Retinal pigment epithelial cell (primary cell): ENCODE measurements around the gene CCP110.

Experiments
- DNase-seq: peaks from one replicate; pipeline ENCODE4 v3.0.0-alpha.2; 2010; ENCODE audit warnings: low read depth
- H3K4me3 ChIP-seq: 2 replicates; pipeline ENCODE4 v1.5.1; 2011; ENCODE audit warnings: mild to moderate bottlenecking, low read length, control low read depth, moderate library complexity
- CTCF ChIP-seq: conservative IDR thresholded peaks from 2 replicates; pipeline ENCODE4 v1.5.1; 2011; ENCODE audit warnings: low read depth, low read length, control low read depth, inconsistent platforms

CCP110 gene

DNA sequence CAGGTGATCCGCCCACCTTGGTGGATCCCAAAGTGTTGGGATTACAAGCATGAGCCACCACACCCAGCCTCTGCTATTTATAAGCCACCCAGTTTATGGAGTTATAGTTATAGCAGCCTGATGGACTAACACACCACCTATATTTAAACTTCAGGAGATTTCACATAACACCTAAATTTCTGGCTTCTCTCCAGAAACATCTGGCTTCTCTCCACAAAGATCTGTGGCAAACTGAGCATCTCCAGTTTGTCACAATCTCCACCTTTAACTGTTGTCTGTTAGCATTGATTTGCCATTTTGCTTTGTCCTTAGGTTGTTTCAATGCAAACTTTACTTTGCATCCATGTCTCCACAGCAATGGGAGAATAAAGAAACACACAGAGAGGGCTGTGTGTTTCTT lies 41.5 kb upstream of the CCP110 start:
- no peak for TF ChIP-seq CTCF
- DNase-seq = no peak
- H3K4me3 ChIP-seq = no peak overlapping the region

- TF ChIP-seq CTCF = no peak
- DNase-seq = no peak
- no peak overlapping the region for H3K4me3 ChIP-seq
Observed at GRCh38 chr16:19484096-19484495, 39.6 kb upstream of the CCP110 start.

GRCh38 chr16:19485611-19486010 lies 38.1 kb upstream of the CCP110 start:
- H3K4me3 ChIP-seq = no peak overlapping the region
- no peak for DNase-seq
- TF ChIP-seq CTCF = no peak

- TF ChIP-seq CTCF = no peak
- DNase-seq = no peak
- no peak overlapping the region for H3K4me3 ChIP-seq
Observed at GRCh38 chr16:19486051-19486450, 37.7 kb upstream of the CCP110 start.

DNA sequence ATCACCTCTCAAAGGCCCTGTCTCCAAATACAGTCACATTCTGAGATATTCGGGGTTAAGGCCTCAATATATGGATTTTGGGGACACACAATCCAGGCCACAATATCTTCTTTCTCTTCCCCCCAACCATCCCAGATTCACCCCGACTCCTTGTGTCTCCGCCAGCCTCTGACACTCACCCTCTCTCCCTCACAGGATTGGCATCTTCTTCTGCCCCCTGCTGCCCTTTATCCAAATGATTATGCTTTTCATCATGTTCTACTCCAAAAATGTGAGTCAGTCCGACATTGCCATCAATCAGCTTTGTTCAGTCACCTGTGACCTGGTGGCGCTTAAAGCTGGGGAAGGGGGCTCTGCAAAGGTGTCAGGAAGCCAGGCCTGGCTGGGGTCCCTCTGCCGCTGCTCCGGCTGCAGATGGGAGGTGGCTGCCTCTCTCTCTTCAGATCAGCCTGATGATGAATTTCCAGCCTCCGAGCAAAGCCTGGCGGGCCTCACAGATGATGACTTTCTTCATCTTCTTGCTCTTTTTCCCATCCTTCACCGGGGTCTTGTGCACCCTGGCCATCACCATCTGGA lies 36.9 kb upstream of the CCP110 start:
- peak; percentile 16 for TF ChIP-seq CTCF
- DNase-seq = no peak

DNA sequence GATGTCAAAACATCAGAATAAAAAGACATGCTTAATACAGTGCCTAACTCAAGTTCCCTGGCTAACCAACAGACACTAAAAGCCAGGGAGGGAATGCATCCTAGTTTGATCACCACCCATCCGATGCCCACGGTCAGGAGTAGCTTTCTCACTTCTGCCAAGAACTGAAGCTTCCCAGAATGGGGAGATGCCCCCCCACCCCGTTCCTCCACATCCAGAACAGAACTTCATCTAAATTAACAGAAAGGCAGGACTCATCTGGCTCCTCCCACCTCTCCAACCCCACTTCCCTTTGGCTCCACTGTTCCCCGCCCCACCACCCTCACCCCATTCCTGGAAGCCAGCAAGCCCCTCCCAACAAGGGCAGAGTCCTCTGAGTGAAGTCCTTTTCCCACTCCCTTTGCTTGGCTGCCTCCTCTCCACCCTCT lies 35.5 kb upstream of the CCP110 start:
- H3K4me3 ChIP-seq = no peak overlapping the region
- TF ChIP-seq CTCF = no peak
- DNase-seq = no peak

More for the DNA sequence above, 36.9 kb upstream of the CCP110 start:
- no peak overlapping the region for H3K4me3 ChIP-seq

DNA sequence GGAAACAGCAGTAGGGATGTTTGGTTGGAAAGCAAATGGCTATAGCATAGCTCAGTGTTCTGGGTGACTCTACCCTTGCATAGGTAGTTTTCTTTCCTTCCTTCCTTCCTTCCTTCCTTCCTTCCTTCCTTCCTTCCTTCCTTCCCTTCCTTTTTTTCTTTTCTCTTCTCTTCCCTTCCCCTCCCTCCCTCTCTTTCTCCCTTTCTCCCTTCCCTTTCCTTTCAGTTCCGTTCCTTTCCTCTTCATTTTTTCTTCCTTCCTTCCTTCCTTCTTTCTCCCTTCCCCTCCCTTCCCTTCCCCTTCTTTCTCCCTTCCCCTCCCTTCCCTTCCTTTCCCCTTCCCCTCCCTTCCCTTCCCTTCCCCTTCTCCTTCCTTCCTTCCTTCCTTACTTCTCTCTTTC lies 33.1 kb upstream of the CCP110 start:
- no peak for DNase-seq
- no peak overlapping the region for H3K4me3 ChIP-seq
- no peak for TF ChIP-seq CTCF
